ENCODE data around the gene GKN2. TPM values are rescaled to one million over a fixed set of nuclear protein-coding genes. Genes with fewer than 3 reads are reported as not detected.

The GKN2 gene
- total and polyA plus RNA-seq, 8 donors = 0.07 to 1.6 TPM; not detected in 6

- no peaks in the 10 kb centered on the region for H3K4me1 ChIP-seq
- TF ChIP-seq, protein P1, sequence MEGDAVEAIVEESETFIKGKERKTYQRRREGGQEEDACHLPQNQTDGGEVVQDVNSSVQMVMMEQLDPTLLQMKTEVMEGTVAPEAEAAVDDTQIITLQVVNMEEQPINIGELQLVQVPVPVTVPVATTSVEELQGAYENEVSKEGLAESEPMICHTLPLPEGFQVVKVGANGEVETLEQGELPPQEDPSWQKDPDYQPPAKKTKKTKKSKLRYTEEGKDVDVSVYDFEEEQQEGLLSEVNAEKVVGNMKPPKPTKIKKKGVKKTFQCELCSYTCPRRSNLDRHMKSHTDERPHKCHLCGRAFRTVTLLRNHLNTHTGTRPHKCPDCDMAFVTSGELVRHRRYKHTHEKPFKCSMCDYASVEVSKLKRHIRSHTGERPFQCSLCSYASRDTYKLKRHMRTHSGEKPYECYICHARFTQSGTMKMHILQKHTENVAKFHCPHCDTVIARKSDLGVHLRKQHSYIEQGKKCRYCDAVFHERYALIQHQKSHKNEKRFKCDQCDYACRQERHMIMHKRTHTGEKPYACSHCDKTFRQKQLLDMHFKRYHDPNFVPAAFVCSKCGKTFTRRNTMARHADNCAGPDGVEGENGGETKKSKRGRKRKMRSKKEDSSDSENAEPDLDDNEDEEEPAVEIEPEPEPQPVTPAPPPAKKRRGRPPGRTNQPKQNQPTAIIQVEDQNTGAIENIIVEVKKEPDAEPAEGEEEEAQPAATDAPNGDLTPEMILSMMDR (IDR thresholded peaks at IDR 0.05) = no peak
- DNase-seq = no peak
- no peak overlapping the region for H3K27ac ChIP-seq
- H3K9me3 ChIP-seq = no peaks in the 10 kb centered on the region
- H3K27me3 ChIP-seq = peaks cover 0 to 4% (median 0%) of the 10 kb centered on the region in 4 donors
- no peaks in the 10 kb centered on the region for H3K36me3 ChIP-seq
- no peak for FAIRE-seq
- ATAC-seq = no peak
- 22 to 36% methylated on average over 1 of the region's 1 CpG for WGBS, 2 donors
- H3K4me3 ChIP-seq = no peak overlapping the region
- intact Hi-C loops (cut with DNase I) = no loop called here
These were observed 28.3 kb upstream of the GKN2 start for GRCh38 chr2:68980956-68981355.

DNA sequence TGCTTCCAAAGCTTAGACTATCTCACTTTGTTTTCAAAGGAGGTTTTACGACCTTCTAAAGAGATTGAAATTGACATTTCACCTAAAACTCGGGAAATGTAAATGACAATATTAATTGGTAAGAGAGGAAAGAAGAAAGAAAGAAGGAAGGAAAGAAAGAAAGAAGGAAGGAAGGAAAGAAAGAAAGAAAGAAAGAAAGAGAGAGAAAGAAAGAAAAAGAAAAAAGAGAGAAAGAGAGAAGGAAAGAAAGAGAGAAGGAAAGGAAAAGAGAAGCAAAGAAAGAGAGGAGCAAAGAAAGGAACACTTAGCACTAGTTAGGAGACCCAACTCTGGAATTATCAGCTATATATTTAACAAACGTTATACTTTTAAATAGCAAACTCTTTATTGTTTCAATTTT is 25.4 kb upstream of the GKN2 start:
- 47 to 50% methylated on average over 3 of the region's 3 CpGs for WGBS, 2 donors
- DNase-seq (no peak), ATAC-seq (no peak), FAIRE-seq (no peak)
- no peak overlapping the region for H3K4me3 ChIP-seq
- H3K27ac ChIP-seq = no peak overlapping the region
- TF ChIP-seq, protein P1 (IDR thresholded peaks at IDR 0.05) = no peak
- no peaks in the 10 kb centered on the region for H3K36me3 ChIP-seq
- no peaks in the 10 kb centered on the region for H3K9me3 ChIP-seq
- H3K27me3 ChIP-seq = peaks cover 0 to 4% (median 0%) of the 10 kb centered on the region in 4 donors
- intact Hi-C loops (cut with DNase I) = no loop called here
- H3K4me1 ChIP-seq = no peaks in the 10 kb centered on the region

DNA sequence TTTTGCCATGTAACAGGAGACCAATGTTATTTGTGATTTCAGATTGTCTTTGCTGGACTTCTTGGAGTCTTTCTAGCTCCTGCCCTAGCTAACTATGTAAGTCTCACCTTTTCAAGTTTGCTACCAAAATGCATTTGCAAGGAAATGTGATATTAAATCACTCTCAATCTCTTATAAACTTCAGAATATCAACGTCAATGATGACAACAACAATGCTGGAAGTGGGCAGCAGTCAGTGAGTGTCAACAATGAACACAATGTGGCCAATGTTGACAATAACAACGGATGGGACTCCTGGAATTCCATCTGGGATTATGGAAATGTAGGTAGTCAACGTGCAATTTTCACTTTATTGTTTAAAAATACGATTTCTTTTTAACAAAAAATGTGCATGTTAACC is 24.8 kb upstream of the GKN2 start:
- ATAC-seq (no peak), FAIRE-seq (no peak), DNase-seq (no peak)
- 65 to 67% methylated on average over 4 of the region's 4 CpGs for WGBS, 2 donors
- no peaks in the 10 kb centered on the region for H3K36me3 ChIP-seq
- TF ChIP-seq, protein P1 (IDR thresholded peaks at IDR 0.05) = no peak
- H3K27me3 ChIP-seq = peaks cover 0 to 4% (median 0%) of the 10 kb centered on the region in 4 donors
- H3K27ac ChIP-seq = no peak overlapping the region
- H3K4me3 ChIP-seq = no peak overlapping the region
- no peaks in the 10 kb centered on the region for H3K4me1 ChIP-seq
- no peaks in the 10 kb centered on the region for H3K9me3 ChIP-seq
- intact Hi-C loops (cut with DNase I) = no loop called here

GRCh38 chr2:68975844-68976243 is 23.2 kb upstream of the GKN2 start:
- FAIRE-seq (no peak), DNase-seq (no peak), ATAC-seq (no peak)
- H3K9me3 ChIP-seq = no peaks in the 10 kb centered on the region
- H3K27me3 ChIP-seq = peaks cover 0 to 4% (median 0%) of the 10 kb centered on the region in 4 donors
- TF ChIP-seq, protein P1 (IDR thresholded peaks at IDR 0.05) = no peak
- intact Hi-C loops (cut with DNase I) = no loop called here
- no peaks in the 10 kb centered on the region for H3K36me3 ChIP-seq
- no peak overlapping the region for H3K27ac ChIP-seq
- no peak overlapping the region for H3K4me3 ChIP-seq
- 91 to 97% methylated on average over 2 of the region's 2 CpGs for WGBS, 2 donors
- no peaks in the 10 kb centered on the region for H3K4me1 ChIP-seq

GRCh38 chr2:68974946-68975665 is 22.4 kb upstream of the GKN2 start:
- Histone ChIP-seq H3K27ac (no peak overlapping the region), H3K4me1 (no peaks in the 10 kb centered on the region), H3K36me3 (no peaks in the 10 kb centered on the region), H3K27me3 (peaks cover 0 to 4% (median 0%) of the 10 kb centered on the region in 4 donors), H3K9me3 (no peaks in the 10 kb centered on the region), H3K4me3 (no peak overlapping the region)
- TF ChIP-seq, protein P1 (IDR thresholded peaks at IDR 0.05) = no peak
- no peak for ATAC-seq
- no peak for DNase-seq
- intact Hi-C loops (cut with DNase I) = no loop called here
- FAIRE-seq = no peak
- WGBS, 2 donors = 70 to 79% methylated on average over 9 of the region's 9 CpGs
